Raji (cell line): ENCODE data around the gene KRTAP3-3.

Experiments
- POLR2A ChIP-seq: IDR thresholded peaks from 2 replicates; pipeline ENCODE4 v1.6.1; 2011; ENCODE audit warnings: low read depth, low read length, control low read depth; ENCODE audit not compliant: insufficient read depth

KRTAP3-3 gene

GRCh38 chr17:40953881-40954280, 40.1 kb downstream of the KRTAP3-3 start:
- TF ChIP-seq POLR2A: no peak

DNA sequence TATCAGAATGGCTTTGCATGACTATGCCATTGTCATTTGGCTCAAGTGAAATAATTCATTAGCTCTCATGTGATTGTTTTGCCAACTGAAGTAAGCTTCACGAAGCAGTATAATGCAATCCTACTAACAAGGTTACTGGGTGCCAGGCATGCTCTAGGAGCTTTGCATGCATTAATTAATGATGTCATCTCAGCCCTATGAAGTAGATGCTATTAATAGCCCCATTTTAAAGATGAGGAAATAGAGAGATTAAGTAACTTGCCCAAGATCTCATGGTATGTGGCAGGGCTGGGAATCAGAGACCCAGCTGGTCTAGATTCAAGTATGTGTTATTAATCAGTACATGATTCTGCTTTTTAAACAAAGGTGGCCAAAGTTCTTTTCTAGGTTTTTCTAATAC, 41.3 kb downstream of the KRTAP3-3 start:
- TF ChIP-seq POLR2A: no peak

- TF ChIP-seq POLR2A: no peak
Observed at GRCh38 chr17:40952154-40952553, 41.8 kb downstream of the KRTAP3-3 start.

DNA sequence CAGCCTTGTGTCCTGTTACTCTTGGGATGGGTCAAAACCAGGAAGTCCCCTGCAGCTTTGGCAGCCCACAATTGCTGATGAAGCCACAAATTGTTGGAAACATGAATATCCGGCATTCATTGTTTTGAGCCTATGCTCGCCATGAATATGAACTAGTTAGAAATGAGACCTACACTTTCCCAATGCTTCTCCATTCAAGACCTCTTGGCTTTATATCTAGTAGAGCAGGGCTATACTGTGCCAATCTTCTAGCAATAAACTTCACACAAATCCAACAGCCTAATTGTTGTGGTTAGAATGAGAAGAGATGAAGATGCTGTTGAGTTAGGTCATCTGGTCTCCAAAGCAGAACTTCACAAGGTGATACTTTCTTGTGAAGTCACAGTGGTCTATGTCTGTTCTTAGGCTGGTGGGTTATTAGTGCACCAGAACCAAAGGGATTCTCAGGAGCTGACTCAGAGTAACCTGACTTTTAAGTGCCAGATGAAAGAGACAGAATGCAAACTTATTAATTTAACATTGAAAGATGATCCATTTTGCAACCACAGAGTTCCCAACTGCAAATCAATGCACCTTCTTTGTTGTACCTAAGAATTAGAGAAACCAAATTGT, 42.8 kb downstream of the KRTAP3-3 start:
- no peak for TF ChIP-seq POLR2A

GRCh38 chr17:40950176-40950575, 43.8 kb downstream of the KRTAP3-3 start:
- no peak for TF ChIP-seq POLR2A

- TF ChIP-seq POLR2A: no peak
Observed at GRCh38 chr17:40949418-40949817, 44.5 kb downstream of the KRTAP3-3 start.

DNA sequence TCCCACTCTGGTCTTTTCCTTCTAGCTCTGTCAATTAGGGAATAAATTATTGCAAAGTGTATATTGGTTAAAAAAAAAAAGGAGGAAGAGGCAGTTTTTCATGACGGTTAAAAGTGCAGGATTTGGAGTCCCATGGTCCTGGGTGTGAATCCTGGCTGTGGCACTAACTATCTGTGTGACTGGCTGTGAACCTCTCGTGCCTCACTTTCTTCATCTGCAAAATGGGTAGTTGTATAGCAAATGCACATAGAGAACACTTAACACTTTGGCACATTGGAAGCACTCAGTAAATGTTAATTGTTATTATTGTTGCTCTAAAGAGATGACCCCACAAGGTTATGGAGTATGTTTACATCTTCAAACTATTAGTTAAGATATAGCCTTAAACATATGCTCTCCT, 46.0 kb downstream of the KRTAP3-3 start:
- TF ChIP-seq POLR2A: no peak

DNA sequence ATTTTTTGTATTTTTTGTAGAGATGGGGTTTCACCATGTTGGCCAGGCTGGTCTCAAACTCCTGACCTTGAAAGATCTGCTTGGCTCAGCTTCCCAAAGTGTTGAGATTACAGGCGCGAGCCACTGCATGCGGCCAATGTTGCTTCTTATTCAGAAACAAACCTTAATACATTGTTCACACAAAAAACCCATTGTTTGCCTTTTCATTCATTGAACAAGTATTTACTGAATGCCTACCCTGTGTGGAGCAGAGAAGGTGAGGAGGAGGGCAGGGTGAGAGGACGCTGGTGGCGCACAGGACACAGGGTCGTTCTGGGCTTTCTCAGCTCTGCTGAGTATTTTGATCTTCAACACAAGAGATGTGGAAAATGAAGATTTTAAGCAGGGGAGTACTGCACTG, 48.5 kb downstream of the KRTAP3-3 start:
- TF ChIP-seq POLR2A: no peak

DNA sequence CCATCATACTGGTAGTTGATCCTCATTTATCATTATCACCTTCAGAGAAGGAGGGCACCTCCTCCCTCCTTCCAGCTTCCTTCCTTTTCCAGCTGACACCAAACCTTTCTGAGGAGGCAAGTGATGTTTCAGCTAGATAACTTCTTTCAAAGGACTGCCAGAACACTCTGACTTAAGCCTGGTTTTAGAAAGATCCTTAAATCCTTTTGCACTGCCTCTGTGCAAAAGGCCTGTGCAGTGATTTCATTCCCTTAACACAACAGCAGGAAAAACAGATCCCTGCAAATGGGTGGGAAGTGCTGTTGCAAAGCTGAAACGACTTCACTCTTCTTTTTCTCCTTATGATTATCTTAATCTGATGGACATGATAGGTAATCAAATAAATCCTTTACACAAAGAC, 49.4 kb downstream of the KRTAP3-3 start:
- TF ChIP-seq POLR2A: no peak
